ENCODE measurements around the gene IFITM1.

IFITM1 gene

DNA sequence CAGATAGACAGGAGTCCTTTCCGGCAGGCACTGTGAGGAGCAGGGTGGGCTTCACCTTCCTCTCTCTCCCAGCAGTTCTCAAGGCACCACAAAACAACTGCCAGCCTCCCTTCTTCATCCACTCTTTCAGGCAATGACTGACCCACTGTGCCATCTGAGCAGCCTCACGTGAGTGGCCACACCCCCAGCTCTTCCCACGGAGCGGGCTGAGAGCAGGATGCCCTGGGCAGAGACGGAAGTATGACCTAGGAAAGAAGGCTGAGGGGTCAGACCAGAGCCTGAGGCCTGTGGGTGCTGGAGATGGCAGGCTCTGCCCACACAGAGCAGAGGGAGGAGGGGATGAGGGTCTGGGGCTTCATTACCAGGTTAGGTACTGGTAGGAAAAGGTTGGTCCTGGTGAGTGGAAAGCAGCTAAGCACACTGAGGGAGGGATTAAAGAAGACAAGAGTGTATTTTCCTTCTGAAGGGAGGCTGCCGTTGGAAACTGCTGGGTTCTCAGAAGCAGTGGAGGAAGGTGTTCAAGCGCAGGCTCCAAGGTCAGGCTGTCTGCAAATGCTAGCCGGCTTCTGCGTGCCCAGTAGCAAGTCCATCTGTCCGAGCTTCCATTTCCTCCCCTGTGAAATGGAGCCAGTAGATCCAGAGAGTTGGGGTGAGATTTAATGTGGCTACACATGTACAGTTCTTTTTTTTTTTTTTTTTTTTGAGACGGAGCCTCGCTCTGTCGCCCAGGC, 31.0 kb upstream of the IFITM1 start:
- no peak for DNase-seq

GRCh38 chr11:283405-284104, 30.3 kb upstream of the IFITM1 start:
- DNase-seq: no peak

DNA sequence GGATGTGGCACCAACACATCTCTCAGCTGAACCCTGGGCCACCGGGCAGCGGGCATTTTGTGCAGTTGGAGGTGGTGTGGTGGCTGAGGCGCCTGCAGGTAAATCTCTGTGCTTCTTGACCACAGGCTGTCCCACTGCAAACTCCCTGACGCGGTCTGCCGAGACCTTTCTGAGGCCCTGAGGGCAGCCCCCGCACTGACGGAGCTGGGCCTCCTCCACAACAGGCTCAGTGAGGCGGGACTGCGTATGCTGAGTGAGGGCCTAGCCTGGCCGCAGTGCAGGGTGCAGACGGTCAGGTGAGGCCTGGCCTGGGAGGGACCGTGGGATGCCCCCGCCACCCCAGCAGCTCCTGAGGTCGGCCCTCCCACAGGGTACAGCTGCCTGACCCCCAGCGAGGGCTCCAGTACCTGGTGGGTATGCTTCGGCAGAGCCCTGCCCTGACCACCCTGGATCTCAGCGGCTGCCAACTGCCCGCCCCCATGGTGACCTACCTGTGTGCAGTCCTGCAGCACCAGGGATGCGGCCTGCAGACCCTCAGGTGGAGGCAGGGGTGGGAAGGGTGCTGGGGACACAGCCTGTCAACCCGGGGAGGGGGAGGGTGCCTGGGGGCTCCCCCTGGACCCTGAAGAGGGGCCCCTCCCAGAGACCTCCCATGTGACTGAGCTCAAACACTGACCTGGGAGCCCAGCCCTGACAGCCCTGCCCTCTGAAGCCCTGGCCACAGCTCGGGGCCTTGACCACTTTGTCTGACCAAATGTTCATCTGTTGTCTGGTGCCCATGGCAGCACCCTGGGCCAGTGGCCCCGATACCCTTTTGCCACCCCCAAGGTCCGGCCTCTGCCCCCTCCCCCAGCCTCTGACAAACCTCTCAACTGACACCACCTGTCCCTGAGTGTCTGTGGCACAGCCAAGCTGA, 29.5 kb upstream of the IFITM1 start:
- no peak for DNase-seq

- DNase-seq: no peak
Measured at GRCh38 chr11:285021-285893, 28.6 kb upstream of the IFITM1 start.

DNA sequence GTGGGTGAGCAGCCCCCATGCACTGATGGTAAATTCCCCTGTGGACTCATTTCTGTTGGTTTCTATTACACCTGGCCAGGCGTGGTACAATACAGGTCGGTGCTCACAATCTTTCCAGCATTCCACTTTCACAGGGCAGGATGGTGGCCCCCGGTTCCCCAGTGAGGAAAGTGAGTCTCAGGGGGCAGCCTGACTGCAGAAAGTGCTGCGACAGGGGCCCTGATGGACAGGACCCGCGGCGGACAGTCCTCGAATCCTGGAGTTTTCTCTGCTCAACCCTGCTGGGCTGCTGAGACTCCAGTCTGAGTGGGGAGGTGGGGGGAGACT, 28.0 kb upstream of the IFITM1 start:
- no peak for DNase-seq

DNA sequence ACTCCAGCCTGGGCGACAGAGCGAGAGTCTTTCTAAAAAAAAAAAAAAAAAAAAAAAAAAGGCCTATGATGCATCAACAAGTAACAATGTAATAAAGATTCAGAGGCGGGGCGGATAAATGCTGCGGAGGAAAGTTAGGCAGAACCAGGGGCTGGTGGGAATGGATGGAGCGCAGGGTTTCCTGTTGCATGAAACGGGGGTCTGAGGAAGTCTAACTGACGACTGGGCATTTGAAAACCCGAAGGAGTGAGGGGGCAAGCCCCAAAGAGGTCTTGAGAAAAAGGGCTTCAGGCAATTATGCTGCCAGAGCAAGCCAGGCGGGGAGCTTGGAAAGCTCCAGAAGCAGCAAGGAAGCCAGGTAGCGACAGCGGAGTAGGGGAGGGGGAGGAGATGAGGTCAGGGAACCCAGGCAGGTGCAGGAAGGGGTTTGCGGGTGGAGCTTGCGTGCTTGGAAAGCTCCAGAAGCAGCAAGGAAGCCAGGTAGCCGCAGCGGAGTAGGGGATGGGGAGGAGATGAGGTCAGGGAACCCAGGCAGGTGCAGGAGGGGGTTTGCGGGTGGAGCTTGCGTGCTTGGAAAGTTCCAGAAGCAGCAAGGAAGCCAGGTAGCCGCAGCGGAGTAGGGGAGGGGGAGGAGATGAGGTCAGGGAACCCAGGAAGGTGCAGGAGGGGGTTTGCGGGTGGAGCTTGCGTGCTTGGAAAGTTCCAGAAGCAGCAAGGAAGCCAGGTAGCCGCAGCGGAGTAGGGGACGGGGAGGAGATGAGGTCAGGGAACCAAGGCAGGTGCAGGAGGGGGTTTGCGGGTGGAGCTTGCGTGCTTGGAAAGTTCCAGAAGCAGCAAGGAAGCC, 26.6 kb upstream of the IFITM1 start:
- DNase-seq: peak; percentile 74

DNA sequence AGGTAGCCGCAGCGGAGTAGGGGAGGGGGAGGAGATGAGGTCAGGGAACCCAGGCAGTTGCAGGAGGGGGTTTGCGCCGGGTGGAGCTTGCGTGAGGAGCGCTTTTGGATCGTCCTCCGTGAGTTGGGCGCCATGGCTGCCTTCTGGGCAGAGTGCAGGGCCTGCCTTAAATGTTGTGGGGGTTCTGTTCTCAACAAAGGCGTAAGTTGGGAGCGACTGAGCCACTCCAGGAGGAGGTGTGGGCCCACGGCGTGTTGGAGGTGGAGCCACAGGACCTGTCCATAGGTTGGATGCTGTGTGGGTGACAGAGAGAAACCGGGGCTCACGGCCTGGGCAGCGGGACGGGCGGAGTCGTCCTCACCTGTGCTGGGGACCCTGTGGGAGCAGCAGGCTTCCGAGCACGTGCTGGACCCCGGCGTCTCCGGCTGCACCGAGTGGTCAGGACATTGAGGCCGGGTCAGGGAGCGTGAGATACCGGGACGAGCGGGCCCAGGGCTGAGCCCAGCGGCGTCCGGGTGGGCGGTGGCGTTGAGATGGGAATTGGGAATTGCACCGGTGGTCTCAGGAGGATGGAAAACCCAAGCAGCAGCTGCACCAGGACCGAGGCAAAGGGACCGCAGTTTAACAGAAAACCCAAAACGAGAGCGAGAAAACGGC, 25.9 kb upstream of the IFITM1 start:
- DNase-seq: no peak

GRCh38 chr11:288478-289397, 25.1 kb upstream of the IFITM1 start, which contains the start of gene PGGHG:
Gene PGGHG, plus strand, starts transcription at chr11:289126. Its CDS starts 691 bp downstream, at chr11:289817.
- DNase-seq: peak; percentile 50

DNA sequence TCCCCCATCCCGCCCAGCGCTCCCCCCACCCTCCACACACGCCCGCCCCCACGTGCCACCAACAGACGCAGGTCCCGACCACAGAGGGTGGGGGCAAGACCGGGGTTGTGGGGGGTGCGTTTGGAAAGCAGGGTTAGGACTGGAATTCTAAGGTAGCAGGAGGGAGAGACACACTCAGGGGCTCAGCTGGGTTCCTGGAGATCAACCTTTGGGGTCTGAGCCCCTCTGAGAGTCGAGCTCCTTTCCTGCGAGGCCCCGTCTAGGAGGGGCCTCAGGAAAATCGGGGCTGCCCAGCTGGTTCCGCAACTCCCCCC, 24.5 kb upstream of the IFITM1 start:
- peak; percentile 38 for DNase-seq

DNA sequence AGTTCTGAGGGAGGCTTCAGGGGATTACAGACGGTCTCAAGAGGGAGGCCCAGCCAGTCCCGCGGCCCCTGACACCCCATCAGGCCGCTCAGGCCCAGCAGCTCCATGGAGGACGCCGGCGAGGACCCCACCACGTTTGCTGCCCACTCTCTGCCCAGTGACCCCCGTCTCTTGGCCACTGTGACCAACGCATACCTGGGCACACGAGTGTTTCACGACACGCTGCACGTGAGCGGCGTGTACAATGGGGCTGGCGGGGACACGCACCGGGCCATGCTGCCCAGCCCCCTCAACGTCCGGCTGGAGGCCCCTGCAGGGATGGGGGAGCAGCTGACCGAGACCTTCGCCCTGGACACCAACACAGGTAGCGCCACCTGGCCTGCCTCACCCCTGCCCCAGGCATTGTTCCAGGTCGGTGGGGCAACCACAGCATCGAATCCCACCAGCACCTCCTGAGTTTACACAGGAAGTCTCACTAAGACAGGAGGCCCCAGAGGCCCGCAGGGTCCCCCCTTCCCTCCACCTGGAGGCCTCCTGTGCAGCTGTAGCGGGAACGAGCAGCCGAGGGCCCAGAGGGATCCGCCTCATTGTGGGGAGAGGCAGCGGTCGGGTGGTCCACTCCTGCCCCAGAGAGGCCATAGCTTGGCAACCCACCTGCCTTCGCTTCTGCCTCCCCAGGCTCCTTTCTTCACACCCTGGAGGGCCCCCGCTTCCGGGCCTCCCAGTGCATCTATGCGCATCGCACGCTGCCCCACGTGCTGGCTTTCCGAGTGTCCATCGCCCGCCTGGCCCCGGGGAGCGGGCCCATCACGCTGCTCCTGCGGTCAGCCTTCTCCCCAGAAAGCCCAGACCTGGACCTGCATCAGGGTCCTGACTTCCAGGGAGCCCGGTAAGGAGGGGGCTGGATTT, 23.9 kb upstream of the IFITM1 start:
- DNase-seq: peak; percentile 3

DNA sequence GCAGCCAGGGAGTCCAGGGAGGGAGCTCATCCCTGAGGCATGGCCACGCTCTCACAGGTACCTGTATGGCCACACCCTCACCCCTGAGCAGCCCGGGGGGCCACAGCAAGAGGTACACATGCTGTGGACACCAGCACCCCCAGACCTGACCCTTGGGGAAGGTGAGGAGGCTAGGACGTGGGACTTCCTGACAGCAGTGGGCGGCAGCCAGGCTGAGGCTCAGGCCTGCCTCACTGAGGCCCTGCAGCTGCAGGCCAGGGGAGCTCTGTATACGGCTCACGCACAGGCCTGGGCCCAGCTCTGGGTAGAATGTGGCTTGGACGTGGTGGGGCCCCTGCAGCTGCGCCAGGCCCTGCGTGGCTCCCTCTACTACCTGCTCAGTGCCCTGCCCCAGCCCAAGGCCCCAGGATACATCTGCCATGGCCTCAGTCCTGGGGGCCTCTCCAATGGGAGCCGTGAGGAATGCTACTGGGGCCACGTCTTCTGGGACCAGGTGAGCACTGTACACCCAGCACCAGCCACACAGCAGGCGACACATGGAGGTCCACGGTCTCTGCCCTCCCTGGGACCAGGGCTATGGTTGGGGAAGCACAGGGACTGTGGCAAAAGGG, 23.1 kb upstream of the IFITM1 start:
- no peak for DNase-seq

DNA sequence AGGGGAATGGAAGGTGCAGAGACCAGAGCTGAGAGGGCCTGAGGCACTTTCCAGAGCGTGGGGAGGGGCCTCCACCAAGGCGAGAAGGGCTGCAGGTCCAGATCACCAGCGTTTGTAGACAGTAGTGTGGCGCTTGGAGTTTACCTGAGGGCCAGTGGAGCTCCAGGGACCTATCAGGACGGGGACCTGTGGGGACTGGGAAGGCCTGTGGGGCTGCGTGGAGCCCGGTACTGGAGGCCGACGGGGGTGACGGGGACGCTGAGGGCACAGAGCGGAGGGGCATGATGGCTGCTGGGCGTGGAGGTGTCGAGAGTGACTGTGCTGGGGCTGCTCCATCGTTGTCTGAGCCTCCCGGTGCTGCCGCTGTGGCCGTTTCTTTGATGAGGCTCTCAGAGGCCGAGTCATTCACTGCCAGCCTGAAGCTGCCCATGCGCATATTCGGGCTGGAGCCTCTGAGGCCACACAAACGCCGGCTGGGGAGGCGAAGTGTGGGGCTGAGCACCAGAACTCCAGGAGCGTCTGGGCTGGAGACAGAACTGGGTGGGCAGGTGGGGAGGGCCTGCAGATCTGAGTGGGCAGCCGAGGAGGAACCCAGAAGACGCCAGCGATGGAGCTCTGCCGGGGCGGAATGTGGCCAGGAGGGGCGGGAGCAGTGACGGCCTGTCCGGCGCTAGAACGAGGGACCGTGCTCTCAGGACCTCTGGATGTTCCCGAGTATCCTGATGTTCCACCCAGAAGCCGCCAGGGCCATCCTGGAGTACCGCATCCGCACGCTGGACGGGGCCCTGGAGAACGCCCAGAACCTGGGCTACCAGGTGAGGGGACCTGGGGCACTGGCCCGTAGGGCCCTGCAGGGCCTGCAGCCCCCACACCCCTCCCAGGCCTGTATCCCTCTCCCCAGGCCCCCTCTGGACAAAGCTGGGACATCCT, 22.3 kb upstream of the IFITM1 start:
- DNase-seq: no peak

- no peak for DNase-seq
Measured at GRCh38 chr11:292211-293121, 21.4 kb upstream of the IFITM1 start.

- no peak for DNase-seq
Measured at GRCh38 chr11:293271-293851, 20.5 kb upstream of the IFITM1 start.

DNA sequence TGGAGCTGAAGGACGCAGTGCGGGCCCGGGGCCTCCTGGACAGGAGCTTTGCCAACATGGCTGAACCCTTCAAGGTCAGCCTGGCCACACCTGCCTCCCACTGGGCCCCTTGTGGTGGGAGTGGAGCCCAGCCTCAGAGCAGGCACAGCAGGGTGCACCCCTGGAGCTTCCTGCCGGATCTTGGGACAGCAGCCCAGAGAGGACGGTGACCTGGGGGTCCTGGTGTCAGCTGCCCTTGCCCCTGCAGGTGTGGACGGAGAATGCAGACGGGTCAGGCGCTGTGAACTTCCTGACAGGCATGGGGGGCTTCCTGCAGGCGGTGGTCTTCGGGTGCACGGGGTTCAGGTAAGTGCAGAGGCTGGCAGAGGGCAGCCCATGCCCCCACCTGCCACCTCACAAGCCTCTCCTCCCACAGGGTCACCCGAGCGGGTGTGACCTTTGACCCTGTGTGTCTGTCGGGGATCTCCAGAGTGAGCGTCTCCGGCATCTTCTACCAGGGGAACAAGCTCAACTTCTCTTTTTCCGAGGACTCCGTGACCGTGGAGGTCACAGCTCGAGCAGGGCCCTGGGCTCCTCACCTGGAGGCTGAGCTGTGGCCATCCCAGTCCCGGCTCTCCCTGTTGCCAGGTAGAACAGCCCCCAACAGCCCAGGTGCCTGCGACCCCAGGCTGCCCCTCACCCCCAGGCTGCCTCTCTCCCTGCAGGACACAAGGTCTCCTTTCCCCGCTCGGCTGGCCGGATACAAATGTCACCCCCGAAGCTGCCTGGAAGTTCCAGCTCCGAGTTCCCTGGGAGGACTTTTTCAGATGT, 19.8 kb upstream of the IFITM1 start:
- no peak for DNase-seq
